BJ (cell line): ENCODE data around the gene SLC12A5. TPM values are rescaled to one million over a fixed set of nuclear protein-coding genes. Genes with fewer than 3 reads are reported as not detected.

Experiments
- CTCF ChIA-PET: fragments of 350-600 bp; formaldehyde crosslinking; extraction: SDS; loops from one replicate; lab custom pipeline; 2021; ENCODE audit warnings: antibody characterized with exemption, inconsistent platforms; lab: Yijun Ruan, JAX
- POLR2A ChIA-PET: fragments of 300-600 bp; sonication (Branson Sonifier 250); formaldehyde crosslinking; extraction: SDS; loops from one replicate; lab custom pipeline; 2021; ENCODE audit warnings: antibody characterized with exemption; lab: Charles Lee
- DNase-seq: peaks from one replicate; pipeline ENCODE4 v3.0.0-alpha.2; 2011; ENCODE audit warnings: low read depth
- H3K27me3 ChIP-seq: 2 replicates; pipeline ENCODE4 v1.6.0; 2011; ENCODE audit warnings: low read length; ENCODE audit not compliant: control insufficient read depth, insufficient read depth
- H3K36me3 ChIP-seq: 2 replicates; pipeline ENCODE4 v1.5.1; 2011; ENCODE audit warnings: low read length; ENCODE audit not compliant: control insufficient read depth, insufficient read depth
- H3K4me3 ChIP-seq: 2 replicates; pipeline ENCODE4 v1.5.1; 2011; ENCODE audit warnings: low read depth, mild to moderate bottlenecking, control low read depth, low read length
- polyA plus RNA-seq: library from polyadenylated mRNA; depleted of rRNA; stranded (reverse); fragments of >200 nt; gene quantifications from 2 replicates; pipeline ENCODE4 v1.2.3, GENCODE V29; 2011
- TF ChIP-seq, protein P1 (sequence below): IDR thresholded peaks from 2 replicates; pipeline ENCODE4 v1.5.1; 2011; ENCODE audit warnings: low read depth, mild to moderate bottlenecking, control low read depth, inconsistent platforms, low read length, moderate library complexity; ENCODE audit not compliant: insufficient read depth

Gene SLC12A5
- polyA plus RNA-seq, 1 experiment = 0.61 TPM

DNA sequence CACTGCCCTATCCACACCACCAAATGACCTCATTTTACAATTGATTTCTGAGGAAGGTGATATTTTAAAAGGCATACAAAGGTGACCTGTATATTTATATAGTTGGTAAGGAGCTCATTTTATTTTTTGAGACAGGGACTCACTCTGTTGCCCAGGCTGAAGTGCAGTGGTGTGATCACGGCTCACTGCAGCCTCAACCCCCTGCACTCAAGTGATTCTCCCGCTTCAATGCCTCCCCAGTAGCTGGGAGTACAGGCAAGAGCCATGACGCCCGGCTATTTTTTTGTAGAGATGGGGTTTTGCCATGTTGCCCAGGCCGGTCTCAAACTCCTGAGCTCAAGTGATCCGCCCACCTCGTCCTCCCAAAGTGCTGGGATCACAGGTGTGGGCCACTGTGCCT lies 47.8 kb downstream of the SLC12A5 start:
- CTCF ChIA-PET = interaction anchor here (1.1 kb wide), 1 partner anchor 19 kb away, joined by 4 read pairs; no protein-coding TSS in a partner anchor
- H3K36me3 ChIP-seq = peaks cover 17% of the 10 kb centered on the region
- POLR2A ChIA-PET = no interaction called here

DNA sequence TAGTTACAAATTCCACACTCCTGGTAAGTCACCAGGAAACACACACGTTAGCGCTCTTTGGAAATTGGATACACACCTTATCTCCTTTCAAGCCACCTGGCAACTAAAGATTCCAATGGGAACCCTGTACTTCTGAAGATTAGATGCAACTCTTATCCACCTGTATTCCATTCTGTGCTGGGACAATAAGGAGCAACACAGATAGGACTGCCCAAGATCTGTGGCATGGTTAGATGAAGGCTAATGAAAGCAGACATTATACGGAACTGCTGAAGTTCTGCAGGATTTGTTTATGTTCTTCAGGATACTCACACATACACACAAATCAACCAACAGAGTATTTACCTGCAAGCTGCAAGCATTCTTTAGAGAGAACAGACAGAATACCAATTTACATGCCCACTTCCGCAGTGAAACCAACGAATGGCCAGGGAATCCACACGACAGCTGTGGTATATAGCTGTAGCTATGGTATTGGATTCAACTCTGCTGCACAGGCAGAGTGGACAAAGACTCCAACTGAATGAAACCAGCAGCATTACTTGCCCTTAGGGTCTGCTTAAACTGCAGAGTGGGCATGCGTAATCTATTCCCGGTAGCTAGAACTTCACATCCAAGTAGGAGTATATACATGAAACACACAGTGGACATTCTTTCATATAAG lies 48.8 kb downstream of the SLC12A5 start:
- no peaks in the 10 kb centered on the region for H3K27me3 ChIP-seq
- ChIA-PET POLR2A (no interaction called here), CTCF (interaction anchor here (1.7 to 2.7 kb wide), 2 partner anchors 11 to 64 kb away, joined by 4 to 11 read pairs; no protein-coding TSS in a partner anchor)
- TF ChIP-seq, protein P1, sequence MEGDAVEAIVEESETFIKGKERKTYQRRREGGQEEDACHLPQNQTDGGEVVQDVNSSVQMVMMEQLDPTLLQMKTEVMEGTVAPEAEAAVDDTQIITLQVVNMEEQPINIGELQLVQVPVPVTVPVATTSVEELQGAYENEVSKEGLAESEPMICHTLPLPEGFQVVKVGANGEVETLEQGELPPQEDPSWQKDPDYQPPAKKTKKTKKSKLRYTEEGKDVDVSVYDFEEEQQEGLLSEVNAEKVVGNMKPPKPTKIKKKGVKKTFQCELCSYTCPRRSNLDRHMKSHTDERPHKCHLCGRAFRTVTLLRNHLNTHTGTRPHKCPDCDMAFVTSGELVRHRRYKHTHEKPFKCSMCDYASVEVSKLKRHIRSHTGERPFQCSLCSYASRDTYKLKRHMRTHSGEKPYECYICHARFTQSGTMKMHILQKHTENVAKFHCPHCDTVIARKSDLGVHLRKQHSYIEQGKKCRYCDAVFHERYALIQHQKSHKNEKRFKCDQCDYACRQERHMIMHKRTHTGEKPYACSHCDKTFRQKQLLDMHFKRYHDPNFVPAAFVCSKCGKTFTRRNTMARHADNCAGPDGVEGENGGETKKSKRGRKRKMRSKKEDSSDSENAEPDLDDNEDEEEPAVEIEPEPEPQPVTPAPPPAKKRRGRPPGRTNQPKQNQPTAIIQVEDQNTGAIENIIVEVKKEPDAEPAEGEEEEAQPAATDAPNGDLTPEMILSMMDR = no peak
- peaks cover 17% of the 10 kb centered on the region for H3K36me3 ChIP-seq
- DNase-seq = no peak
- H3K4me3 ChIP-seq = no peak overlapping the region

More for the DNA sequence above, 47.8 kb downstream of the SLC12A5 start:
- no peak for DNase-seq
- Histone ChIP-seq H3K4me3 (no peak overlapping the region), H3K27me3 (no peaks in the 10 kb centered on the region)
- TF ChIP-seq, protein P1 = no peak

DNA sequence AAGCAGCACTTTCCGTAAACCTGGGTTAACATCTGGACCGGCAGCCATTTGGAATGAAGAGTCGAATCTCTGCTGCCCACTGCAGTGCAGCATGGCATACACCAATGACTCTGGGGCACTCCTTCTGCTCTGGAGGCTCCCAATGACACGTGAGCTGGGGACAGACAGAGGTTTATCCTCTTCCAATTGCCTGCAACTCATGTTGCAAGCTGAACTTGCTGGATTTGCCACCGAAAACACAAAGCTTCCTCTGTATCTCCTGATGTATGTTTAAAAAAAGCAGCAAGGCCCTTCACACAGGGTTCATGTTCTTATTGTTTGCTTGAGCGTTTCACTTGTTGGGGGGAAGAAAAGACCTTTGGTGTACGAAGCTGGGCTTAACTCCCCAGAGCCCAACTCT lies 49.9 kb downstream of the SLC12A5 start:
- Histone ChIP-seq H3K36me3 (peaks cover 17% of the 10 kb centered on the region), H3K4me3 (no peak overlapping the region), H3K27me3 (no peaks in the 10 kb centered on the region)
- no peak for DNase-seq
- ChIA-PET CTCF (interaction anchor here (0.7 to 2.7 kb wide), 3 partner anchors 10 to 65 kb away, joined by 3 to 11 read pairs (median 4); no protein-coding TSS in a partner anchor), POLR2A (no interaction called here)
- TF ChIP-seq, protein P1 = no peak

DNA sequence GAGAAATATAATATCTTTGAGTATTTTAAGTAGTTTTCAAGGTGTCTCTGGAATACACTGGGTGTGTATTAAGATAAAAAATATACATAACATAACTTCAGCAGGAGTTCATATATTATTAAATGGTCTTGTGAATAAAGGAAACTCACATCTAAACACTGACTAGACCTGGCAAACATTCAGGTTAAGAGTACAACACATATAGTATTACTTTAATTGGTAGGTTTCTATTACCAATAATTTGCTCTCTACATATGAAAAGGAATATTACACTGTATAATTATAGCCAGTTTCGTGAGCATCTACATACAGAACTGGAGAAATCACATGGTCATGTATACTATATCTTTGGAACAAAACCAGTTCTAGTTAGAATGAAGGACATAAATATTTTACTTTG lies 52.1 kb downstream of the SLC12A5 start:
- Histone ChIP-seq H3K27me3 (no peaks in the 10 kb centered on the region), H3K36me3 (peaks cover 13% of the 10 kb centered on the region), H3K4me3 (no peak overlapping the region)
- ChIA-PET CTCF (no interaction called here), POLR2A (no interaction called here)
- TF ChIP-seq, protein P1 = no peak
- no peak for DNase-seq

DNA sequence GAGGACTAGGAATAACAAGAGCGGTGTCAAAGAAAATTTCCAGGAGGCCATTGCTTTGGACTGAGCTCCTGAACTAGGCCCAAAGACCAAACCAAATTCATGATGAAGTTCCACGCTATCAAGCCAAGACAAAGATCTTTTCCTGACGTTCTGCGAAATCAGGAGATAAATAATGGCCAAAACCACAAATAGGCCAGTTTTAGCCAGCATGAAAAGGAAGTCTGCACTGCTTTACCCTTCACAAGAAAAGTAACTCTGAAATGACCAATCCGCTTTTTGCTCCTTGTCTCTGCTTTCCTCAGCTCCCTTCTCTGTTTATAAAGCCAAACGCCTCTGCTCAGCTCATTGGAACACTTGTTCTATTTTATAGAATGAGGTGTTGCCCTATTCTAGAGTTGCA lies 54.1 kb downstream of the SLC12A5 start:
- POLR2A ChIA-PET = no interaction called here
- CTCF ChIA-PET = interaction anchor here (0.7 to 1.5 kb wide), 2 partner anchors 61 to 97 kb away, joined by 3 read pairs; no protein-coding TSS in a partner anchor
- Histone ChIP-seq H3K4me3 (no peak overlapping the region), H3K36me3 (peaks cover 8% of the 10 kb centered on the region), H3K27me3 (no peaks in the 10 kb centered on the region)
- TF ChIP-seq, protein P1 = no peak
- DNase-seq = no peak
